RWPE2 (cell line): Measurements from ENCODE around the gene NADK2.
A peak's percentile ranks its signal among the peaks of the same experiment; 100 is the strongest.

Experiments used
- ATAC-seq: fragments of 200-7000 bp; cut with Tn5 transposase; 3 replicates; pipeline ENCODE4 v1.9.1; 2021; ENCODE audit warnings: low read depth
- DNase-seq: peaks from one replicate; pipeline ENCODE4 v3.0.0-alpha.2; 2020; ENCODE audit warnings: low spot score
- H3K27ac ChIP-seq: fragments of 450-650 bp; 2 replicates; pipeline ENCODE4 v1.5.1; 2017; ENCODE audit warnings: mild to moderate bottlenecking; ENCODE audit not compliant: poor library complexity, severe bottlenecking
- H3K27me3 ChIP-seq: fragments of 250-450 bp; sonication (Bioruptor Pico); 2 replicates; pipeline ENCODE4 v1.5.1; 2021; ENCODE audit warnings: mild to moderate bottlenecking, moderate library complexity; ENCODE audit not compliant: insufficient read depth, poor library complexity, severe bottlenecking
- H3K36me3 ChIP-seq: fragments of 250-450 bp; sonication (Bioruptor Pico); 2 replicates; pipeline ENCODE4 v1.5.1; 2020; ENCODE audit warnings: low read depth, mild to moderate bottlenecking, moderate library complexity
- H3K4me1 ChIP-seq: fragments of 250-450 bp; sonication (Bioruptor Pico); 2 replicates; pipeline ENCODE4 v1.5.1; 2021; ENCODE audit warnings: mild to moderate bottlenecking, moderate library complexity; ENCODE audit not compliant: insufficient read depth, poor library complexity, severe bottlenecking
- H3K4me3 ChIP-seq: fragments of 250-450 bp; sonication (Bioruptor Pico); 2 replicates; pipeline ENCODE4 v1.5.1; 2021; ENCODE audit warnings: mild to moderate bottlenecking, moderate library complexity; ENCODE audit not compliant: severe bottlenecking
- H3K9me3 ChIP-seq: fragments of 250-450 bp; sonication (Bioruptor Pico); 2 replicates; pipeline ENCODE4 v1.5.1; 2021; ENCODE audit warnings: mild to moderate bottlenecking, moderate library complexity; ENCODE audit not compliant: severe bottlenecking
- TF ChIP-seq, protein P1 (sequence below): fragments of 450-650 bp; IDR thresholded peaks from one replicate; pipeline ENCODE4 v1.5.1; 2017; ENCODE audit warnings: mild to moderate bottlenecking, moderate library complexity; ENCODE audit not compliant: poor library complexity, severe bottlenecking

NADK2 gene

DNA sequence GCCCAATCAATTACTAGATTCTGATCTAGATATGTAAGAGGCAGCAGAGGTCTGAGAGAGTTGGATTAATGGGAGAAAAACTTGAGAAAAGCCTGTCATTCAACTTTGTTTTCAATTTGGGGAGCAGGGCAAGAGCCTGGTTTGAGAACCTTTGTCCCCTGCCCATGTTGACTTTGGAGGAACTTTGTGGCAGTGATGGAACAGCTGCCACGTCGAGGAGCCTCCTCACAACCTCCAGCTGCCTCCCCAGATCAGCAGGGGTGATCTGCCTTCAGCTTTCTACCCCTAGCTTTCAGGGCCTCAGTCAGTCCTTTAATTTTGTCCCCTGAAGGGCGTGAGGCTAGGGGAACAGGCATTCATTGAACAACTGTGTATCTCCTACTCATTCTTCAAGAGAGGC lies 81.1 kb downstream of the NADK2 start:
- Histone ChIP-seq H3K27me3 (no peaks in the 10 kb centered on the region), H3K27ac (peak overlapping the region; percentile 42), H3K36me3 (peaks cover 98% of the 10 kb centered on the region), H3K4me3 (no peak overlapping the region), H3K9me3 (no peaks in the 10 kb centered on the region), H3K4me1 (peaks cover 24% of the 10 kb centered on the region)
- no peak for ATAC-seq
- no peak for DNase-seq
- TF ChIP-seq, protein P1, sequence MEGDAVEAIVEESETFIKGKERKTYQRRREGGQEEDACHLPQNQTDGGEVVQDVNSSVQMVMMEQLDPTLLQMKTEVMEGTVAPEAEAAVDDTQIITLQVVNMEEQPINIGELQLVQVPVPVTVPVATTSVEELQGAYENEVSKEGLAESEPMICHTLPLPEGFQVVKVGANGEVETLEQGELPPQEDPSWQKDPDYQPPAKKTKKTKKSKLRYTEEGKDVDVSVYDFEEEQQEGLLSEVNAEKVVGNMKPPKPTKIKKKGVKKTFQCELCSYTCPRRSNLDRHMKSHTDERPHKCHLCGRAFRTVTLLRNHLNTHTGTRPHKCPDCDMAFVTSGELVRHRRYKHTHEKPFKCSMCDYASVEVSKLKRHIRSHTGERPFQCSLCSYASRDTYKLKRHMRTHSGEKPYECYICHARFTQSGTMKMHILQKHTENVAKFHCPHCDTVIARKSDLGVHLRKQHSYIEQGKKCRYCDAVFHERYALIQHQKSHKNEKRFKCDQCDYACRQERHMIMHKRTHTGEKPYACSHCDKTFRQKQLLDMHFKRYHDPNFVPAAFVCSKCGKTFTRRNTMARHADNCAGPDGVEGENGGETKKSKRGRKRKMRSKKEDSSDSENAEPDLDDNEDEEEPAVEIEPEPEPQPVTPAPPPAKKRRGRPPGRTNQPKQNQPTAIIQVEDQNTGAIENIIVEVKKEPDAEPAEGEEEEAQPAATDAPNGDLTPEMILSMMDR = no peak

DNA sequence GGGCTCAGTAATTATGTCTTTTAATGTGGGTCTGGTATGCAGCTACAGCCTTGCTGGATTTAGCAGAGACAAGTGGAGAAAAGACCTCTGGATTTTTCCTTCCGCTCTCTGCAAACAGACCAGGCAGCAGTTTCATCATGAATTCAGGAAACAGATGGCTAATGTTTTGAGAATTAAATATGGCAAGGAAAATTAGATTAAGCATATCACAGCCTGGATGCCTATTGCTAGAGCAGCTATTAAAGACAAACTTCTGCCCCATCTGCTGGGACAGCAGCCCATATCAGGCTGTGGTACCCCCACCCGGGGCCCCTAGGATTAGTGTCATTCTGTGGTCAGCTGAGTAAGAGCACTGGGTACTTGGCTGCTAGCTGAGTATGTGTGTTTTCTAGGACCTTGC lies 83.6 kb downstream of the NADK2 start:
- no peak overlapping the region for H3K27ac ChIP-seq
- DNase-seq = no peak
- H3K27me3 ChIP-seq = no peaks in the 10 kb centered on the region
- H3K4me3 ChIP-seq = no peak overlapping the region
- TF ChIP-seq, protein P1 = no peak
- no peaks in the 10 kb centered on the region for H3K9me3 ChIP-seq
- no peak for ATAC-seq
- peaks cover 98% of the 10 kb centered on the region for H3K36me3 ChIP-seq
- H3K4me1 ChIP-seq = peaks cover 39% of the 10 kb centered on the region

DNA sequence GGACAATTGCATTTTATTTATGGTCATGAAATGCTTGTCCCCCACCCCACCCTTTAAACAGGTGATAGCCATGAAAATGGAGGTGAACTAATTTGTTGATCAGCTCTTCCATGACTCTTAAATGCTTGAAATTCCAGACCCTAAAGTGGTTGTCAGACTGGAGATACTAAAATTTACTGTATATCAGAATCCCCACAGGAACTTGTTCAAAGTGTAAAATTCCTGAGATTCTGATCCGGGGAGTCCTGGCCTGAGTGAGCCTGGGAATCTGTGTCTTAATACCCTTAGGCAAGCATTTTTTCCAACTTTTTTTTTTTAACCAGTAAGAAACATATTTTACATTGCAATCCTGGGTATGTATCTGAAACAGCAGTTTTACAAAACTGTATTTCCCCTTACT lies 85.1 kb downstream of the NADK2 start:
- peaks cover 37% of the 10 kb centered on the region for H3K4me1 ChIP-seq
- DNase-seq = no peak

DNA sequence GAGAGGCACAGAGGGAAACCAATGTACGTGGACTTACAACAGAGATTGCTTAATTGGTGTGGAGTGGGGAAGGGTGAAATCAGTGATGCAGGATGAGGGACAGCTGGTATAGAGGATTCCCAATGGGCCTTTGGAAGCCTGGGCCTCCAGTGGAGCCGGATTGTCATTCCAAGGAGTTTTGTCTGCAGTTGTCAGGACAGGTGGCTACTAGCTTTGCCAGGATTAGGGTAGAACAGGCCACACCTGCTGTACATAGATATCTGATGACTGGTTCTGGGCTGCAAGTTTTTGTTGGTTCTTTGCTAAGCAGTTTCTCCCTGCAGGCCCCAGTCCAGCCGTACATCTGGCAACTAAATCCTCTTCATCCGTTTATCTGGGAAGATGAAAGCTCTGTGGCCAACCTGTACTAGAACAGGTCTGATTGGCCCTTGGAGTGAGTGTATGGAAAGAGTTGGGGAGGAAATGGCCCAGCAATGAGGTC lies 85.6 kb downstream of the NADK2 start:
- TF ChIP-seq, protein P1 = no peak
- peak; percentile 61 for ATAC-seq
- DNase-seq = peak; percentile 82

More for the DNA sequence above, 85.1 kb downstream of the NADK2 start:
- peaks cover 83% of the 10 kb centered on the region for H3K36me3 ChIP-seq
- TF ChIP-seq, protein P1 = no peak
- peak overlapping the region; percentile 86 for H3K27ac ChIP-seq
- H3K9me3 ChIP-seq = no peaks in the 10 kb centered on the region
- no peaks in the 10 kb centered on the region for H3K27me3 ChIP-seq
- no peak overlapping the region for H3K4me3 ChIP-seq
- no peak for ATAC-seq

DNA sequence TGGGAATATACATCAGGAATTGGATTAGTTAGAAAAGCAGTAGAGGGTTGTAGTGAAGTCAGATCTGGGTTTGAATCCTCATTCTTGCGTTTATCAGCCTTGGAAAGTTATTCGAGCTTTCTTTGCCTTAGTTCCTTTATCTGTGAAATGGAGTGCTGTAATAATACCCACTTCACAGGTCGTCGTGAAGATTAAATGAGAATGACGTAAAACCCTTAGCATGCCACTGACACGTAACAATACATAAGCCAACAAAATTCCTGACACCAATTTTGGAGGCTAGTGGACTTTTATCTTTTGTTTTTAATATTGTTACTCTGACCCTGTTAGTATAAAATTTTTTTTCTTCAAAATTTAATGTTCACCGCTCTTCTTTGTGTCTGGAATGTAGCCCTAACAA lies 86.4 kb downstream of the NADK2 start:
- Histone ChIP-seq H3K4me1 (peaks cover 34% of the 10 kb centered on the region), H3K27me3 (no peaks in the 10 kb centered on the region), H3K27ac (peak overlapping the region; percentile 86), H3K36me3 (peaks cover 70% of the 10 kb centered on the region), H3K4me3 (no peak overlapping the region), H3K9me3 (no peaks in the 10 kb centered on the region)
- TF ChIP-seq, protein P1 = no peak
- no peak for DNase-seq
- no peak for ATAC-seq

More for the DNA sequence above, 85.6 kb downstream of the NADK2 start:
- Histone ChIP-seq H3K27ac (peak overlapping the region; percentile 86), H3K4me1 (peaks cover 33% of the 10 kb centered on the region), H3K27me3 (no peaks in the 10 kb centered on the region), H3K9me3 (no peaks in the 10 kb centered on the region), H3K36me3 (peaks cover 78% of the 10 kb centered on the region), H3K4me3 (no peak overlapping the region)
